Measurements from ENCODE around the gene ATG2B.

DNA sequence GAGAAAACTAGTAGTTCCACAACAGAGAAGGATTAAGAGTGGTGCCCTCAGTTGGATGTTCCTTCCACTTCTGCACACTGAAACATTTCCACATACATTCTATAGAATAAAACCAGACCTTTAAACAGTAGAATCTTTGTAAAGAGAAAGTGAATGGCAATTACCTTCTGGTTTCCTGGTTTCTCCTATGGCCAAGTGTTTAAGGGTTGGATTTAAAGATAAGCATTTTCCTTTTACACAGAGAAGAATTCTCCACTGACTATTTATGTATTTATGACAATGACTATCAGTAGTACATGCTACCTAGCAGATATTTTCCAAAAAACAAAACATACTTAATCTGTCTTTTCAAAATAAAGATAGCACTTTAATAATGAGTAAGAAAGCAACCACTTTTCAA lies 3.2 kb downstream of the ATG2B start:
- TF ChIP-seq POLR2AphosphoS5 (IDR thresholded peaks at IDR 0.05; ENCODE audit: low read depth, low read length) = no peak
- TF ChIP-seq POLR2A (IDR thresholded peaks at IDR 0.05; ENCODE audit: low read depth, low read length) = no peak
- TF ChIP-seq SPI1 (IDR thresholded peaks at IDR 0.05; ENCODE audit: low read depth, low read length) = no peak

Data from GM12891 (cell line).